ENCODE data around the gene SLC22A6.

The SLC22A6 gene

DNA sequence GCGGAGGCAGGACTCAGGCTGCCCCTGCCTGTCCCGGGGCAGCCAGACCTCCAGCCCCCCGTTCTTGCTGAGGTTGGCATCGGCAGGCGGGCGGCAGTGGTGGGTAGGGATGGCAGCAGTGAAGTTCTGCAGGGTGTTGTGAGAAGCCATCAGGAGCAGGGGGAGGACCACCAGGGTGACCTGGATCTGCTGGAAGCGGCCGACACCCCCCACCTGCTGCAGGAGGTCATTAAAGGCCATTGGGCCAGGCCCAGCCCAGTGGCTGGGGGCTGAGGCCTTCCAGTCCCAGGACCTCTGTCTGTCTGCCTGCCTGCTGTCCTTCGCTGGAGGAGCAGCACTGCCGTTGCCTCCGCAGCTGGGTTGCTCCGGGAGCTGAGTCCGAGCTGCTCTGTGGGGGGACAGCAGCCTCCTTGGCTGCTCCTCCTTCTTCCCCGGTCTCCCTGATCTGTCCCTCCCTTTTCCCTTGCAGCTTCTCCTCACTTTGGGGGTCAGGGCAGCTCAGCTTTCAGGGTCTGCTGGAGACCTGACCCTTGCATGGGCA lies at the start of gene SLC22A6:
TSS of gene SLC22A6 (minus strand) at position 517 of the 541 bp plus-strand sequence. CDS start at position 240, 277 bp downstream.
- no peak within 1 kb of the TSS for H3K4me3 ChIP-seq (ENCODE audit: low read depth, low read length)
- ChIA-PET CTCF (no interaction called here), POLR2A (no interaction called here)
- DNase-seq (ENCODE audit: low read depth, low spot score) = no peak
- no peak for TF ChIP-seq CTCF (IDR thresholded peaks at IDR 0.05; ENCODE audit: insufficient read depth, low read length, missing control alignments)

DNA sequence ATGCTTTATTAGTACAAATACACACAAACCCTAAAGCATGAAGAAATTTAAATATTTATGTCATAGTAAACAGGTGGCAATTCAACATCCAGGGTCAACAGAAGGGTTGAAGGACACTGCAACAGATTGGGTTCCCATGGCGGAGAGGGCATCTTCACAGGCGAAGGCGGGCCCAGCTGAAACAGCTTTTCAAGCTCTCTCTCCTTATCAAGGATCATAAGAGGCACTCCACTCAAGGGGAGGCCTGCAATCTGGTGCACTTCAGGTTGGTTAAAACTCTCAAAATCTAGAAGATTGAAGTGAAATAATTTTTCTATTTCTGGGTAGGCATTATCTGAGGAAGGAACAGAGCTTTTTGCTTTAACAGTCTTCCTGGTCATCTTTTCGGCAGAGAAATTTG lies 47.7 kb upstream of the SLC22A6 start:
- POLR2A ChIA-PET = no interaction called here
- DNase-seq (ENCODE audit: low read depth, low spot score) = no peak
- no peak for TF ChIP-seq CTCF (IDR thresholded peaks at IDR 0.05; ENCODE audit: insufficient read depth, low read length, missing control alignments)
- no peak overlapping the region for H3K4me3 ChIP-seq (ENCODE audit: low read depth, low read length)
- CTCF ChIA-PET = interaction anchor here (1.6 to 11.6 kb wide), 4 partner anchors 9 to 181 kb away, joined by 4 to 242 read pairs (median 12); no protein-coding TSS in a partner anchor

- peak; percentile 16 for DNase-seq (ENCODE audit: low read depth, low spot score)
- ChIA-PET CTCF (interaction anchor here (0.6 to 8.4 kb wide), 30 partner anchors 9 to 775 kb away, joined by 3 to 669 read pairs (median 4); partner anchors contain the start of gene SLC22A8), POLR2A (interaction anchor here (0.6 kb wide), 1 partner anchor 138 kb away, joined by 3 read pairs; no protein-coding TSS in a partner anchor)
- peak; percentile 98 for TF ChIP-seq CTCF (IDR thresholded peaks at IDR 0.05; ENCODE audit: insufficient read depth, low read length, missing control alignments)
- no peak overlapping the region for H3K4me3 ChIP-seq (ENCODE audit: low read depth, low read length)
Observed at GRCh38 chr11:63023841-63024648, 39.3 kb upstream of the SLC22A6 start.

GRCh38 chr11:63023222-63023814 lies 38.6 kb upstream of the SLC22A6 start:
- H3K4me3 ChIP-seq (ENCODE audit: low read depth, low read length) = no peak overlapping the region
- CTCF ChIA-PET = interaction anchor here (0.6 to 8.4 kb wide), 32 partner anchors 8 to 774 kb away, joined by 3 to 669 read pairs (median 4); partner anchors contain the start of gene SLC22A8
- no peak for DNase-seq (ENCODE audit: low read depth, low spot score)
- no peak for TF ChIP-seq CTCF (IDR thresholded peaks at IDR 0.05; ENCODE audit: insufficient read depth, low read length, missing control alignments)
- POLR2A ChIA-PET = no interaction called here

GRCh38 chr11:63022441-63022840 lies 37.7 kb upstream of the SLC22A6 start:
- TF ChIP-seq CTCF (IDR thresholded peaks at IDR 0.05; ENCODE audit: insufficient read depth, low read length, missing control alignments) = no peak
- DNase-seq (ENCODE audit: low read depth, low spot score) = no peak
- CTCF ChIA-PET = interaction anchor here (0.6 to 8.4 kb wide), 16 partner anchors 10 to 911 kb away, joined by 3 to 669 read pairs (median 4); no protein-coding TSS in a partner anchor
- POLR2A ChIA-PET = no interaction called here
- H3K4me3 ChIP-seq (ENCODE audit: low read depth, low read length) = no peak overlapping the region

Measured in AG04449 (cell line).